ENCODE measurements around the gene HOXA13.

The HOXA13 gene

GRCh38 chr7:27199849-27200760 lies at the start of gene HOXA13:
TSS of gene HOXA13 (minus strand) at chr7:27200091. CDS start at chr7:27200077, 14 bp downstream.
- peak; percentile 52 to 68 for DNase-seq

- DNase-seq: peak; percentile 52 to 63
Observed at GRCh38 chr7:27248911-27249723, 49.2 kb upstream of the HOXA13 start.

GRCh38 chr7:27248427-27248806 lies 48.5 kb upstream of the HOXA13 start:
- no peak for DNase-seq

GRCh38 chr7:27247452-27248426 lies 47.8 kb upstream of the HOXA13 start:
- DNase-seq: no peak

GRCh38 chr7:27247000-27247399 lies 47.1 kb upstream of the HOXA13 start:
- no peak for DNase-seq

- DNase-seq: no peak
Observed at GRCh38 chr7:27245798-27246691, 46.2 kb upstream of the HOXA13 start.

- DNase-seq: no peak
Observed at GRCh38 chr7:27245124-27245797, 45.4 kb upstream of the HOXA13 start.

GRCh38 chr7:27244488-27245123 lies 44.7 kb upstream of the HOXA13 start:
- no peak for DNase-seq

GRCh38 chr7:27243340-27244163 lies 43.7 kb upstream of the HOXA13 start:
- no peak for DNase-seq

GRCh38 chr7:27242555-27243339 lies 42.9 kb upstream of the HOXA13 start, which contains the start of gene EVX1:
TSS of gene EVX1 (plus strand) at chr7:27242802. CDS start at chr7:27243031, 229 bp downstream.
- no peak for DNase-seq

- DNase-seq: no peak
Observed at GRCh38 chr7:27242154-27242553, 42.3 kb upstream of the HOXA13 start.

- DNase-seq: no peak
Observed at GRCh38 chr7:27241189-27242056, 41.5 kb upstream of the HOXA13 start.

GRCh38 chr7:27240015-27240731 lies 40.3 kb upstream of the HOXA13 start:
- no peak for DNase-seq

GRCh38 chr7:27239387-27240014 lies 39.6 kb upstream of the HOXA13 start:
- DNase-seq: no peak

GRCh38 chr7:27238979-27239386 lies 39.1 kb upstream of the HOXA13 start:
- DNase-seq: no peak

GRCh38 chr7:27237735-27238334 lies 37.9 kb upstream of the HOXA13 start:
- peak; percentile 35 to 39 for DNase-seq
